GM12891 (cell line): ENCODE results near the gene DPP10.

Experiments
- POLR2A ChIP-seq: IDR thresholded peaks from 2 replicates; pipeline ENCODE4 v1.6.1; 2011; ENCODE audit warnings: low read depth, low read length, control low read depth
- POLR2AphosphoS5 ChIP-seq: IDR thresholded peaks from 2 replicates; pipeline ENCODE4 v1.6.1; 2011; ENCODE audit warnings: low read depth, low read length, control low read depth
- SPI1 ChIP-seq: IDR thresholded peaks from 2 replicates; pipeline ENCODE4 v1.6.1; 2011; ENCODE audit warnings: low read depth, low read length, control low read depth
- TAF1 ChIP-seq: IDR thresholded peaks from 2 replicates; pipeline ENCODE4 v1.6.1; 2011; ENCODE audit warnings: low read depth, low read length, control low read depth

DNA sequence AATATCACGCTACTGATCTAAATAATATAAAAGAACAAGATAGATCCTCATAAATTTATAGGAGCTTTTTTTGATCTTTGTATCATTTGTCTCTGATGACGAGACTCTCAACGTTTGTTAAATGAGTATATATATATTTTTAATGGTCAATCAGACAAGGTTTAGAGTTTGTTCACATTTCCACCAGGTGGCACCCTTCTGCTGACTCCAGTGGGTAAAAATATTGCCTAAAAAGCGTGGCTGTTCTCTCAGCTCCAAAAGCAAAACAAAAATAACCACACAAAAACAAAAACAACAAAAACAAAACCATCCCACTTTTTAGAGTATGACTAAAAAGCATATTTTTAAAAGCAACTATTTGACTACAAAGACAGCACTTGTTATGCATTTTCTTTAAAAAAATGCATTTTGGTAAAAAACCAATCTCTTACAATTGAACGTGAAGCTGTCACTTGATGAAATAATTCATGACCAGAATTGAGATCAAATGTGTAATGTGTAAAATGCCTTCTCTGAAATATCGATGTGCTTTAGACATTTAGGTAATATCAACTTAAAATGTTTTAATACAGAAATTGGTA is 723.2 kb downstream of the DPP10 start:
- TF ChIP-seq POLR2A (no peak), POLR2AphosphoS5 (no peak), SPI1 (no peak), TAF1 (no peak)
